Activated CD8-positive, alpha-beta memory T cell treated with anti-CD3 and anti-CD28 coated beads, Interleukin-2, amount 10 ng/mL, durations not matched to agents 7 days and 5 days (primary cell): ENCODE results near the gene MEF2A. TPM values are rescaled to one million over a fixed set of nuclear protein-coding genes. Genes with fewer than 3 reads are reported as not detected.

Source experiments
- ATAC-seq: fragments of 150-1000 bp; cut with Tn5 transposase; one replicate; pipeline ENCODE4 v1.10.0; 2021; ENCODE audit warnings: moderate library complexity
- CTCF ChIA-PET: fragments of 350-600 bp; sonication (Branson Sonifier 250); formaldehyde crosslinking; loops from one replicate; lab custom pipeline; 2021; ENCODE audit warnings: antibody characterized with exemption; lab: Charles Lee
- DNase-seq: peaks from one replicate; pipeline ENCODE4 v3.0.0-alpha.2; 2020
- H3K27ac Mint-ChIP-seq: one replicate; pipeline ENCODE4 v1.8.0; 2021; ENCODE audit warnings: mild to moderate bottlenecking, mixed read lengths
- H3K27me3 Mint-ChIP-seq: one replicate; pipeline ENCODE4 v1.8.0; 2021; ENCODE audit warnings: mixed read lengths
- H3K36me3 Mint-ChIP-seq: one replicate; pipeline ENCODE4 v1.8.0; 2021; ENCODE audit warnings: mild to moderate bottlenecking, mixed read lengths
- H3K4me1 Mint-ChIP-seq: one replicate; pipeline ENCODE4 v1.8.0; 2021; ENCODE audit warnings: mixed read lengths
- H3K4me3 Mint-ChIP-seq: one replicate; pipeline ENCODE4 v1.8.0; 2021; ENCODE audit warnings: mild to moderate bottlenecking, moderate library complexity, mixed read lengths
- H3K9me3 Mint-ChIP-seq: one replicate; pipeline ENCODE4 v1.8.0; 2022; ENCODE audit warnings: low read depth, mixed read lengths
- total RNA-seq, 2 experiments: library from RNA; stranded (reverse); gene quantifications; one replicate each; pipeline ENCODE4 v1.2.3, GENCODE V29; 2021

Gene MEF2A
- total RNA-seq, 2 experiments from 2014 or later = 20.4 to 23.4 TPM

GRCh38 chr15:99707473-99708270, 141.9 kb downstream of the MEF2A start:
- peak; percentile 65 for DNase-seq
- ATAC-seq = peak; percentile 73
- peaks cover 46% of the 10 kb centered on the region for H3K4me1 Mint-ChIP-seq
- no peaks in the 10 kb centered on the region for H3K27me3 Mint-ChIP-seq
- no peaks in the 10 kb centered on the region for H3K9me3 Mint-ChIP-seq
- H3K36me3 Mint-ChIP-seq = peaks cover 1% of the 10 kb centered on the region
- H3K4me3 Mint-ChIP-seq = peak overlapping the region; percentile 62
- CTCF ChIA-PET = interaction anchor here (0.8 to 2.7 kb wide), 6 partner anchors 9 to 607 kb away, joined by 3 to 20 read pairs (median 4); no protein-coding TSS in a partner anchor
- peak overlapping the region; percentile 75 for H3K27ac Mint-ChIP-seq

GRCh38 chr15:99708563-99708962, 142.8 kb downstream of the MEF2A start:
- no peak for ATAC-seq
- Mint-ChIP-seq H3K4me1 (peaks cover 40% of the 10 kb centered on the region), H3K9me3 (no peaks in the 10 kb centered on the region), H3K4me3 (no peak overlapping the region), H3K27ac (no peak overlapping the region), H3K36me3 (peaks cover 5% of the 10 kb centered on the region), H3K27me3 (no peaks in the 10 kb centered on the region)
- DNase-seq = no peak
- CTCF ChIA-PET = interaction anchor here (1.5 to 2.7 kb wide), 2 partner anchors 21 to 436 kb away, joined by 3 to 20 read pairs; no protein-coding TSS in a partner anchor

- peaks cover 31% of the 10 kb centered on the region for H3K4me1 Mint-ChIP-seq
- CTCF ChIA-PET = interaction anchor here (1.5 kb wide), 1 partner anchor 20 kb away, joined by 3 read pairs; no protein-coding TSS in a partner anchor
- ATAC-seq (no peak), DNase-seq (no peak)
- H3K4me3 Mint-ChIP-seq = no peak overlapping the region
- H3K27ac Mint-ChIP-seq = no peak overlapping the region
- peaks cover 4% of the 10 kb centered on the region for H3K36me3 Mint-ChIP-seq
- H3K9me3 Mint-ChIP-seq = no peaks in the 10 kb centered on the region
- H3K27me3 Mint-ChIP-seq = no peaks in the 10 kb centered on the region
Observed at GRCh38 chr15:99709243-99709986, 143.6 kb downstream of the MEF2A start.

- DNase-seq (no peak), ATAC-seq (no peak)
- CTCF ChIA-PET = no interaction called here
- Mint-ChIP-seq H3K4me3 (no peak overlapping the region), H3K36me3 (peaks cover 3% of the 10 kb centered on the region), H3K27me3 (no peaks in the 10 kb centered on the region), H3K9me3 (no peaks in the 10 kb centered on the region), H3K4me1 (peaks cover 23% of the 10 kb centered on the region), H3K27ac (no peak overlapping the region)
Observed at GRCh38 chr15:99711625-99712024, 145.8 kb downstream of the MEF2A start.

GRCh38 chr15:99712415-99712814, 146.6 kb downstream of the MEF2A start:
- Mint-ChIP-seq H3K4me3 (no peak overlapping the region), H3K27me3 (no peaks in the 10 kb centered on the region), H3K4me1 (peaks cover 16% of the 10 kb centered on the region), H3K27ac (no peak overlapping the region), H3K36me3 (peaks cover 3% of the 10 kb centered on the region), H3K9me3 (no peaks in the 10 kb centered on the region)
- ATAC-seq (peak; percentile 23), DNase-seq (no peak)
- CTCF ChIA-PET = interaction anchor here (1.3 to 3.0 kb wide), 2 partner anchors 8 to 461 kb away, joined by 4 to 7 read pairs; partner anchors contain the start of gene LRRC28

GRCh38 chr15:99716540-99717095, 150.8 kb downstream of the MEF2A start:
- DNase-seq (no peak), ATAC-seq (no peak)
- no peaks in the 10 kb centered on the region for H3K9me3 Mint-ChIP-seq
- peaks cover 38% of the 10 kb centered on the region for H3K4me1 Mint-ChIP-seq
- H3K27ac Mint-ChIP-seq = no peak overlapping the region
- no peaks in the 10 kb centered on the region for H3K27me3 Mint-ChIP-seq
- CTCF ChIA-PET = interaction anchor here (0.9 to 2.0 kb wide), 3 partner anchors 10 to 444 kb away, joined by 3 to 8 read pairs (median 3); no protein-coding TSS in a partner anchor
- H3K36me3 Mint-ChIP-seq = peaks cover 9% of the 10 kb centered on the region
- H3K4me3 Mint-ChIP-seq = no peak overlapping the region

GRCh38 chr15:99717161-99718009, 151.6 kb downstream of the MEF2A start:
- ATAC-seq = no peak
- DNase-seq = no peak
- Mint-ChIP-seq H3K4me3 (no peak overlapping the region), H3K36me3 (peaks cover 11% of the 10 kb centered on the region), H3K4me1 (peaks cover 32% of the 10 kb centered on the region), H3K27me3 (no peaks in the 10 kb centered on the region), H3K27ac (no peak overlapping the region), H3K9me3 (no peaks in the 10 kb centered on the region)
- CTCF ChIA-PET = interaction anchor here (0.9 to 2.0 kb wide), 3 partner anchors 11 to 445 kb away, joined by 3 to 8 read pairs (median 4); no protein-coding TSS in a partner anchor

GRCh38 chr15:99718421-99718820, 152.6 kb downstream of the MEF2A start:
- H3K4me3 Mint-ChIP-seq = no peak overlapping the region
- ATAC-seq = no peak
- peaks cover 7% of the 10 kb centered on the region for H3K36me3 Mint-ChIP-seq
- DNase-seq = no peak
- no peak overlapping the region for H3K27ac Mint-ChIP-seq
- H3K9me3 Mint-ChIP-seq = no peaks in the 10 kb centered on the region
- H3K4me1 Mint-ChIP-seq = peaks cover 29% of the 10 kb centered on the region
- no peaks in the 10 kb centered on the region for H3K27me3 Mint-ChIP-seq
- CTCF ChIA-PET = interaction anchor here (1.1 kb wide), 1 partner anchor 14 kb away, joined by 4 read pairs; no protein-coding TSS in a partner anchor

GRCh38 chr15:99719096-99719541, 153.3 kb downstream of the MEF2A start:
- CTCF ChIA-PET = interaction anchor here (0.7 kb wide), 1 partner anchor 15 kb away, joined by 3 read pairs; no protein-coding TSS in a partner anchor
- DNase-seq (no peak), ATAC-seq (peak; percentile 22)
- Mint-ChIP-seq H3K27me3 (no peaks in the 10 kb centered on the region), H3K9me3 (no peaks in the 10 kb centered on the region), H3K4me3 (no peak overlapping the region), H3K4me1 (peaks cover 29% of the 10 kb centered on the region), H3K36me3 (peaks cover 7% of the 10 kb centered on the region), H3K27ac (no peak overlapping the region)

GRCh38 chr15:99720533-99720932, 154.7 kb downstream of the MEF2A start:
- no peak for DNase-seq
- CTCF ChIA-PET = interaction anchor here (0.9 to 1.2 kb wide), 2 partner anchors 13 kb away, joined by 3 to 4 read pairs; partner anchors contain the start of gene LYSMD4
- Mint-ChIP-seq H3K36me3 (peaks cover 7% of the 10 kb centered on the region), H3K27ac (peak overlapping the region; percentile 7), H3K9me3 (no peaks in the 10 kb centered on the region), H3K27me3 (no peaks in the 10 kb centered on the region), H3K4me3 (no peak overlapping the region), H3K4me1 (peaks cover 29% of the 10 kb centered on the region)
- peak; percentile 48 for ATAC-seq

- Mint-ChIP-seq H3K27ac (peak overlapping the region; percentile 31), H3K27me3 (no peaks in the 10 kb centered on the region), H3K4me3 (no peak overlapping the region), H3K9me3 (no peaks in the 10 kb centered on the region), H3K36me3 (peaks cover 7% of the 10 kb centered on the region), H3K4me1 (peaks cover 29% of the 10 kb centered on the region)
- CTCF ChIA-PET = interaction anchor here (0.9 to 1.2 kb wide), 2 partner anchors 12 to 14 kb away, joined by 3 to 4 read pairs; partner anchors contain the start of gene LYSMD4
- DNase-seq = no peak
- peak; percentile 43 for ATAC-seq
Observed at GRCh38 chr15:99721104-99721778, 155.5 kb downstream of the MEF2A start.
